Loucy (cell line): Measurements from ENCODE around the gene XRCC4.

ENCODE experiments used
- EZH2phosphoT487 ChIP-seq: fragments of 200-600 bp; IDR thresholded peaks from 2 replicates; pipeline ENCODE4 v1.6.1; 2018; ENCODE audit warnings: antibody characterized with exemption, mild to moderate bottlenecking, moderate library complexity, borderline replicate concordance
- TF ChIP-seq, protein P1 (sequence below): fragments of 200-600 bp; sonication (generic); conservative IDR thresholded peaks from 2 replicates; pipeline ENCODE4 v1.5.1; 2014; ENCODE audit warnings: mild to moderate bottlenecking, antibody characterized with exemption, low read length

DNA sequence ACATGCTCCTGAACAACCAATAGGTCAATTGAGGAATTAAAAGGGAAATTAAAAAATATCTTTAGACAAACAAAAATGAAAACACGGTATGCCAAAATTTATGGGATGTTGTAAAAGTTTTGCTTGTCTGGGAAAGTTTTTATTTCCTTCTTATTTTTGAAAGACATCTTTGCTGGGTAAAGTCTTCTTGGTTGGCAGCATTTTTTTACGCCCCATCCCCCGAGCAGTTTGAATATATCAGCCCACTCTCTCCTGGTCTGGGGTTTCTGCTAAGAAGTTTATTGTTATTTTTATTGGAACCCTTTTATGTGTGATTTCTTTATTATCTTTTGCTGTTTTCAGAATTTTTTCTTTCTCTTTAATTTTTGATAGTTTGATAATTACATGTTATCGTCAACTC lies 16.3 kb downstream of the XRCC4 start:
- TF ChIP-seq, protein P1, sequence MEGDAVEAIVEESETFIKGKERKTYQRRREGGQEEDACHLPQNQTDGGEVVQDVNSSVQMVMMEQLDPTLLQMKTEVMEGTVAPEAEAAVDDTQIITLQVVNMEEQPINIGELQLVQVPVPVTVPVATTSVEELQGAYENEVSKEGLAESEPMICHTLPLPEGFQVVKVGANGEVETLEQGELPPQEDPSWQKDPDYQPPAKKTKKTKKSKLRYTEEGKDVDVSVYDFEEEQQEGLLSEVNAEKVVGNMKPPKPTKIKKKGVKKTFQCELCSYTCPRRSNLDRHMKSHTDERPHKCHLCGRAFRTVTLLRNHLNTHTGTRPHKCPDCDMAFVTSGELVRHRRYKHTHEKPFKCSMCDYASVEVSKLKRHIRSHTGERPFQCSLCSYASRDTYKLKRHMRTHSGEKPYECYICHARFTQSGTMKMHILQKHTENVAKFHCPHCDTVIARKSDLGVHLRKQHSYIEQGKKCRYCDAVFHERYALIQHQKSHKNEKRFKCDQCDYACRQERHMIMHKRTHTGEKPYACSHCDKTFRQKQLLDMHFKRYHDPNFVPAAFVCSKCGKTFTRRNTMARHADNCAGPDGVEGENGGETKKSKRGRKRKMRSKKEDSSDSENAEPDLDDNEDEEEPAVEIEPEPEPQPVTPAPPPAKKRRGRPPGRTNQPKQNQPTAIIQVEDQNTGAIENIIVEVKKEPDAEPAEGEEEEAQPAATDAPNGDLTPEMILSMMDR, result no peak
- TF ChIP-seq EZH2phosphoT487, result no peak
